ENCODE results near the gene SFI1.
"Not testable (repeated sequence)": the region's sequence is repeated elsewhere in the genome, so short reads cannot be mapped to it uniquely, and the experiment has no call there.

DNA sequence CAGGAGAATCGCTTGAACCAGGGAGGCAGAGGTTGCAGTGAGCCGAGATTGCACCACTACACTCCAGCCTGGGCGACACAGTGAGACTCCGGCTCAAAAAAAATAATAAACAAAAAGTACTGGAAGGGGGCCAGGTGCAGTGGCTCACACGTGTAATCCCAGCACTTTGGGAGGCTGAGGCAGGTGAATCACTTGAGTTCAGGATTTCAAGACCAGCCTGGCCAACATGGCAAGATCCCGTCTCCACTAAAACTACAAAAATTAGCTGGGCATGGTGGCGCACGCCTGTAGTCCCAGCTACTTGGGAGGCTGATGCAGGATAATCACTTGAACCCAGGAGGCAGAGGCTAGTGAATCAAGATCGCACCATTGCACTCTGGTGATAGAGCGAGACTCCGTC, 10.0 kb upstream of the SFI1 start:
- not testable (repeated sequence) for TF ChIP-seq POLR2A (IDR thresholded peaks at IDR 0.05; ENCODE audit: low read length); GATA1 (IDR thresholded peaks at IDR 0.05; ENCODE audit: low read depth, low read length)
